ENCODE measurements around the gene ATP13A1. TPM values are rescaled to one million over a fixed set of nuclear protein-coding genes. Genes with fewer than 3 reads are reported as not detected.
"Not testable (repeated sequence)": the region's sequence is repeated elsewhere in the genome, so short reads cannot be mapped to it uniquely, and the experiment has no call there.

Gene ATP13A1
- total RNA-seq, result 27.7 TPM
- 35.5 TPM for polyA plus RNA-seq

- Histone ChIP-seq H3K4me1 (ENCODE audit: insufficient read depth) (no peaks in the 10 kb centered on the region), H3K4me3 (ENCODE audit: low read depth, low read length) (peak within 1 kb of the TSS; percentile 81), H3K36me3 (ENCODE audit: insufficient read depth) (peaks cover 2% of the 10 kb centered on the region), H3K27ac (ENCODE audit: low read depth) (peak within 1 kb of the TSS; percentile 84)
- DNase-seq (ENCODE audit: extremely low spot score), result peak; percentile 94
- under 1% methylated on average over 85 of the region's 85 CpGs for WGBS
Measured at GRCh38 chr19:19663256-19664120, at the start of gene ATP13A1. Gene ATP13A1 (minus strand): TSS chr19:19663676. CDS start chr19:19663666, 10 bp downstream.

GRCh38 chr19:19711934-19712828 is 48.7 kb upstream of the ATP13A1 start:
- Histone ChIP-seq H3K4me1 (ENCODE audit: insufficient read depth) (no peaks in the 10 kb centered on the region), H3K27ac (ENCODE audit: low read depth) (no peak overlapping the region), H3K4me3 (ENCODE audit: low read depth, low read length) (no peak overlapping the region), H3K36me3 (ENCODE audit: insufficient read depth) (peaks cover 27% of the 10 kb centered on the region)
- no peak for DNase-seq (ENCODE audit: extremely low spot score)
- WGBS, result 97% methylated on average over 10 of the region's 10 CpGs

- no peak overlapping the region for H3K27ac ChIP-seq (ENCODE audit: low read depth)
- WGBS, result 98% methylated on average over 14 of the region's 14 CpGs
- no peak overlapping the region for H3K4me3 ChIP-seq (ENCODE audit: low read depth, low read length)
- no peak for DNase-seq (ENCODE audit: extremely low spot score)
- H3K4me1 ChIP-seq (ENCODE audit: insufficient read depth), result no peaks in the 10 kb centered on the region
- H3K36me3 ChIP-seq (ENCODE audit: insufficient read depth), result peaks cover 27% of the 10 kb centered on the region
Measured at GRCh38 chr19:19711306-19711933, 47.9 kb upstream of the ATP13A1 start.

GRCh38 chr19:19710506-19710905 is 47.0 kb upstream of the ATP13A1 start:
- H3K36me3 ChIP-seq (ENCODE audit: insufficient read depth), result peaks cover 25% of the 10 kb centered on the region
- no peak for DNase-seq (ENCODE audit: extremely low spot score)
- WGBS, result over 99% methylated on average over 2 of the region's 2 CpGs
- H3K4me1 ChIP-seq (ENCODE audit: insufficient read depth), result no peaks in the 10 kb centered on the region
- H3K27ac ChIP-seq (ENCODE audit: low read depth), result no peak overlapping the region
- H3K4me3 ChIP-seq (ENCODE audit: low read depth, low read length), result no peak overlapping the region

- no peak for DNase-seq (ENCODE audit: extremely low spot score)
- Histone ChIP-seq H3K36me3 (ENCODE audit: insufficient read depth) (peaks cover 2% of the 10 kb centered on the region), H3K4me3 (ENCODE audit: low read depth, low read length) (no peak overlapping the region), H3K27ac (ENCODE audit: low read depth) (no peak overlapping the region), H3K4me1 (ENCODE audit: insufficient read depth) (no peaks in the 10 kb centered on the region)
- 85% methylated on average over 6 of the region's 6 CpGs for WGBS
Measured at GRCh38 chr19:19704836-19705235, 41.4 kb upstream of the ATP13A1 start.

- not testable (repeated sequence) for H3K4me3 ChIP-seq (ENCODE audit: low read depth, low read length); DNase-seq (ENCODE audit: extremely low spot score); H3K36me3 ChIP-seq (ENCODE audit: insufficient read depth); H3K4me1 ChIP-seq (ENCODE audit: insufficient read depth); H3K27ac ChIP-seq (ENCODE audit: low read depth)
- 91% methylated on average over 1 of the region's 1 CpG for WGBS
Measured at GRCh38 chr19:19700493-19700892, 37.0 kb upstream of the ATP13A1 start.

- 92% methylated on average over 5 of the region's 5 CpGs for WGBS
- H3K27ac ChIP-seq (ENCODE audit: low read depth), result no peak overlapping the region
- H3K4me1 ChIP-seq (ENCODE audit: insufficient read depth), result no peaks in the 10 kb centered on the region
- H3K36me3 ChIP-seq (ENCODE audit: insufficient read depth), result no peaks in the 10 kb centered on the region
- H3K4me3 ChIP-seq (ENCODE audit: low read depth, low read length), result no peak overlapping the region
- DNase-seq (ENCODE audit: extremely low spot score), result no peak
Measured at GRCh38 chr19:19697589-19697988, 34.1 kb upstream of the ATP13A1 start.

GRCh38 chr19:19696386-19696785 is 32.9 kb upstream of the ATP13A1 start:
- no peaks in the 10 kb centered on the region for H3K4me1 ChIP-seq (ENCODE audit: insufficient read depth)
- no peaks in the 10 kb centered on the region for H3K36me3 ChIP-seq (ENCODE audit: insufficient read depth)
- 67% methylated on average over 2 of the region's 2 CpGs for WGBS
- no peak for DNase-seq (ENCODE audit: extremely low spot score)
- no peak overlapping the region for H3K4me3 ChIP-seq (ENCODE audit: low read depth, low read length)
- no peak overlapping the region for H3K27ac ChIP-seq (ENCODE audit: low read depth)

GRCh38 chr19:19691683-19692082 is 28.2 kb upstream of the ATP13A1 start:
- 94% methylated on average over 10 of the region's 10 CpGs for WGBS
- H3K36me3 ChIP-seq (ENCODE audit: insufficient read depth), result no peaks in the 10 kb centered on the region
- no peak for DNase-seq (ENCODE audit: extremely low spot score)
- H3K27ac ChIP-seq (ENCODE audit: low read depth), result no peak overlapping the region
- no peaks in the 10 kb centered on the region for H3K4me1 ChIP-seq (ENCODE audit: insufficient read depth)
- H3K4me3 ChIP-seq (ENCODE audit: low read depth, low read length), result no peak overlapping the region

- not testable (repeated sequence) for DNase-seq (ENCODE audit: extremely low spot score); H3K4me3 ChIP-seq (ENCODE audit: low read depth, low read length); H3K4me1 ChIP-seq (ENCODE audit: insufficient read depth); H3K36me3 ChIP-seq (ENCODE audit: insufficient read depth); H3K27ac ChIP-seq (ENCODE audit: low read depth)
- WGBS, result 97% methylated on average over 10 of the region's 10 CpGs
Measured at GRCh38 chr19:19689023-19689422, 25.5 kb upstream of the ATP13A1 start.

- no peaks in the 10 kb centered on the region for H3K4me1 ChIP-seq (ENCODE audit: insufficient read depth)
- no peaks in the 10 kb centered on the region for H3K36me3 ChIP-seq (ENCODE audit: insufficient read depth)
- H3K4me3 ChIP-seq (ENCODE audit: low read depth, low read length), result no peak overlapping the region
- no peak for DNase-seq (ENCODE audit: extremely low spot score)
- H3K27ac ChIP-seq (ENCODE audit: low read depth), result no peak overlapping the region
- WGBS, result 97% methylated on average over 3 of the region's 3 CpGs
Measured at GRCh38 chr19:19687090-19687489, 23.6 kb upstream of the ATP13A1 start.

GRCh38 chr19:19686580-19686979 is 23.1 kb upstream of the ATP13A1 start:
- Histone ChIP-seq H3K36me3 (ENCODE audit: insufficient read depth) (no peaks in the 10 kb centered on the region), H3K4me3 (ENCODE audit: low read depth, low read length) (no peak overlapping the region), H3K4me1 (ENCODE audit: insufficient read depth) (no peaks in the 10 kb centered on the region), H3K27ac (ENCODE audit: low read depth) (no peak overlapping the region)
- no peak for DNase-seq (ENCODE audit: extremely low spot score)
- WGBS, result 95% methylated on average over 6 of the region's 6 CpGs

- H3K4me1 ChIP-seq (ENCODE audit: insufficient read depth); H3K36me3 ChIP-seq (ENCODE audit: insufficient read depth); DNase-seq (ENCODE audit: extremely low spot score); H3K4me3 ChIP-seq (ENCODE audit: low read depth, low read length); H3K27ac ChIP-seq (ENCODE audit: low read depth): not testable (repeated sequence)
- 98% methylated on average over 15 of the region's 15 CpGs for WGBS
Measured at GRCh38 chr19:19686119-19686518, 22.6 kb upstream of the ATP13A1 start.

Data from urinary bladder (tissue), 4 donors.